SKM-1 treated with dmso at 0.1 percent for 144 hours (cell line): ENCODE measurements around the gene ARHGAP33.

Experiments
- DNase-seq: peaks from one replicate; lab custom pipeline; 2025; ENCODE audit not compliant: unreplicated experiment; lab: John Stamatoyannopoulos, UW

Gene ARHGAP33

DNA sequence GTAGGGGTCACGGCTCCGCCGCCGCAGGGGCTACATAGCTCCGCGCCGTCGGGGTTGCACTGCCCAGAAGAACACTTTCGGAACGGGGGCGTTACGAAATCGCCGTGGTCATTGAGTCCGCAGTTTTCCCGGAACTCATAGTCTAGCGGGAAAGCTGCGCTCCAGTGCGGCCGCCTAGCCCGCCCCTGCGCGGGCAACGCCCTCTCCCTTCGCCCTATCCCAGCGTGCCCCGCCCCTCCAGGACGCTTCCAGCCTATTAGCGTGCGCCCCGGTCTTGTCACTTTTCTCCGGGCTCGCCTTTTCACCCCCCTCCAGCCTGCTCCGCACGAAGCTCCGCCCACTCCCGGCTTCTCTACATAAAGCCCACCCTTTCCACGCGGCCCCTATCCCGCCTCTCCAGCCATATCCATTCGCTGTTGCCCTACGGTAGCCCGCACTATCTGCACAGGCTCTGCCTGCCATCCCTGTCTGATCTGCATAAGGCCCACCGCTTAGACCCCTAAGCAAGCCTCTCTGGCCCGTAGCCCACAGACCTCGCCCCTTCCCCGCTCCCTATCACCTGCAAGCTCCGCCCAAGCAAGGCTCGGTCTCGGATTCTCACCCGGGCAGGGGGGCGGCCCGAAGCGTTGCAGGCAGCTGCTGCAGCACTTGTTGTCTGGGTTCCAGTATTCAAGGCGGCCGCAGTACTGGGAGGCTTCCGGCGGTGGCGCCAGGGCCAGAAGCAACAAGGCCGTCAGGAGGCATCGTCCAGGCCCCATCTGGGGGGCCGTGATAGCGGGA lies 34.8 kb upstream of the ARHGAP33 start:
- peak; percentile 95 for DNase-seq

DNA sequence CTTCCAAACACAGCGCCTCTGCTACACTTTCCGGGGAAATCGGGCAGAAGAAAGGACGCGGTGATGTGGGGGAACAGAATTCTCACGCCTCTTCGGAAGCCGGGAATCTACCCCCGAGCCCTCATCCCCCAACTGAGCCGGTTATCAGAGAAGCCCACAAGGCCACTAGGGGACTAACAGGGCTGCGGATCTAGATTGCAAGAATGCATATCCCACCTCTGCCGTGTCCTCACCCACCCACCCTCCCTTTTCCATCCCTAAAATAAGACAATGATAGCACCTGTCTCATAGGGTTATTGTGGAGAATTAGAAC lies 34.2 kb upstream of the ARHGAP33 start:
- no peak for DNase-seq

DNA sequence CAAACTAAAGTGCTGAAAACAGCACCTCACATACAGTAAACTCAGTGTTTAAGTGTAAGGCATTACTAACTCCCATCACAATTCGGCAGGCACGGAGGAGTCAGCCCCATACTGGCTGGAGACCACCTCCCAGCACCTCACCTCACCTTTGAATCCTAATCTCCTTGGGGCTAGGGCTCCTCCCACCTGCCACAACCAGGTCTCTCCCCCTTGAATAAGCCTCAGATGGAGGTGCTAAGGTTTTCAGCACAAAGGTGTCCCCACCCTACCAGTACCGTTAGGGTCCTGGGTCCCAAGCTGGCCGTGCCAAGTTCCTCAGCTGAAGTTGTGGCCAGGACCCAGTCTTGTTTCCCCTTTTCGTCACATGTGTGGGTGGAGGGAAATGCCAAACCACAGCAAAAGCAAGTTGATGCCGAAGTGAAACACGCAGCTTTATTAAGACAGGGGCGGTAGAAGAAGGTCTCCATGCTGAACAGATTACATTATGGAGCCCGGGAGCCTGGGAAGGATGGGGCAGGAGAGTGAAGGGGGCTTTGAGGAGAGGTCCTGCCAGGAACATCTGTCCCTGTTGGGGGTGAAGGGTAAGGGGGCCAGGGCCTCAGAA lies 33.1 kb upstream of the ARHGAP33 start, which contains the start of gene IGFLR1:
Gene IGFLR1, minus strand, starts transcription at position 332 of the 604 bp plus-strand sequence. CDS start 1,272 bp downstream, outside the sequence.
- peak; percentile 57 for DNase-seq

DNA sequence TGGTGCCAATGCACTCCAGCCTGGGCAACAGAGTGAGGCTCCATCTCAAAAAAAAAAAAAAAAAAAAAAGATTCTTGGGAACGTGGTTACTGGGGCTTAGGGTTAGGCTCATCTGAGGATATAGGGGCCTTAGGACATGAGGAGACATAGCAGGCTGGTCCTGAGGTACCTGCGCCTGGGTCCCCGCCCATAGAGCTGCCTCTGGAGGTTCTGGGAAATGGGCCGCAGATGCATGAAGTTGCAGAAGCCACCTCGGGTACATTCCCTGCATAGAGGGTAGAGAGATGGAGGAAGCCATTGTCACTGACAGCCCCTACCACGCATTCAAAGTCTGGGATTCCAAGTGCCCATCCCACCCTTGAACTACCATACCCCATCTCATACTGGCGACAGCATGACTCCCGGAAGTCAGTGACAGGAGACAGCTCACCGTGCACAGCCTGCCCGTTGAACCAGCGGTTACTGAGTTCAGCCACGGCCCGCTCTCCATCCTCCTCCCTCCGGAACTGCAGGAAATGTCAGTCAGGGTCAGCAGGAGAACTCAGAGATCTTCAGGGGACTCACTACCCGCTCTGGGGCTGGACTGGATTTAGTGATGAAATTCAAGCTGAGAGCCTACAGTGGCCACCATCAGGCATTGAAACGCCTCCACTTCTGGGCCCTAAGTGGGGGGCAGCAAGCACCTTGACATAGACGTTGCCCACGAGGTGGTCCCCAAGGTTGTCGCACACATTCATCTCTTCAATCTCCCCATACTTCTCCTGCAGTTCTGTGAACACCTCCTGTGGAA lies 31.5 kb upstream of the ARHGAP33 start:
- DNase-seq: no peak

DNA sequence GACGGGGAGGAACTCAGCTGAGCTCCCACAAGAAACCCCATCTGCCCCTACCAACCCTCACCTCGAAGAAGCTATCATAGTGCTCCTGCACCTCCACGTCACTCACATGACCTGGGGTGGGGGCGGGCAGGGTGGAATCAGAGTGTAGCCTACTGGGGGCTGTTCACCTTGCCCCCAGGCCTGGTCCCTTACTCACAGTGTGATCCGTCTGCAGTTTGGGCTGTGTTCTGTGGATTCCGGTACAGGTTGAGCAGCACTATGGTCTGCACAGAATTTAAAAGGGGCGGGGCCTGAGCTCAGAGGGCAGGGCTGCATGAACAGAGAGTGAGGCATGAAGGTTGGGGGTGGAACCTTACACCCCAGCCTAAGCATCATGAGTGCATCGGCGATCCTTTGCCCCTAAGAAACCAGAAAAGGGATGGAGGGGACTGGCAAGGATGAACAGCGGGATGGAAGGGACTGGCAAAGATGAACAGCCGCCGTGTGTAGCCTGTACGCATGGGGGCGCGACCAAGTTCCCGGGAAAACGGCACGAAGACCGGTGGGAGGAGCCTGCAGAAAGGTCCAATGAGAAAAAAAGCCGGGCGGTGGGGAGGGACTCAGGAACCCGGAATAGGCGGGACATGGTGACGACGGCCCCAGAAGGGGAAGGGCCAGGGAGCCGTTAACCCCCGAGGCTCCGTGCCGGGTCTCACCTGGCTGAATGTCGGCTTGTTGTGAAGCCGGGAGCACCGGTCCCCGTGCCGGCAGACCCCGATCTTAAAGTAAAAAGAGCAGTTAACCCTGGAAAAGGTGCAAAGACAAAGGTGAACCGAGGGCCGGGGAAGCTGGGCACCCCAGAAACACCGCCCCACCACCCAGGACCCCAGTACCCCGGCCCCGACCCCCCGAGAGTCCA lies 30.7 kb upstream of the ARHGAP33 start:
- DNase-seq: peak; percentile 98

DNA sequence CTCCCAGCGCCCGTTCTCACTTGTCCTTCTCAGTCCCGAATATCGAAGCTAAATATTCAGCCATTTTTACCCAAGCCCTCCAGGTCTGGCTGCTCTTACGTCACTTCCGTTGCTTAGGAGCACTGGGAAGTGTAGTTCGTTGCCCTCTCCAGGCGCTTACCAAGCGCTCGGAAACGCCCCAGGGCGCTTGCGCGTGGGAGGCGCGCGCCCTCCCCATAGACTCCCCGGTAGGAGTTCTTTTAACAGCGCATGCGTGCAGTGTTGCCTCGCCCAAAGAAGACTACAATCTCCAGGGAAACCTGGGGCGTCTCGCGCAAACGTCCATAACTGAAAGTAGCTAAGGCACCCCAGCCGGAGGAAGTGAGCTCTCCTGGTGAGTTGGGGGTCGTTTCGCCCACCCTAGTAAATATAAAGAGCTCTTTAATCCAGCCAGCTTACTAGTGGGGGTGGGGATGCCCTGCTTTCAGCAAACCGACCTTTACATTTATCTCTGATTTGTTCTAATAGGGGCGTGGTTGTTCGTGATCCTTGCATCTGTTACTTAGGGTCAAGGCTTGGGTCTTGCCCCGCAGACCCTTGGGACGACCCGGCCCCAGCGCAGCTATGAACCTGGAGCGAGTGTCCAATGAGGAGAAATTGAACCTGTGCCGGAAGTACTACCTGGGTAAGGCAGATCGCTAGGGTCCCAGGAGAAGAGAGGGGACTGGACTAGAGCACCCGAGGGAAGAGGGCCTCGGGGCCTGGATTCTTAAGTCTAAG lies 29.9 kb upstream of the ARHGAP33 start, which contains the start of the genes PSENEN and U2AF1L4:
Gene PSENEN, plus strand, starts transcription at position 324 of the 759 bp plus-strand sequence. Its CDS starts 280 bp downstream, at position 604.
Gene U2AF1L4, minus strand, starts transcription at position 91 of the 759 bp plus-strand sequence. Its CDS starts 27 bp downstream, at position 64.
- DNase-seq: peak; percentile 99

DNA sequence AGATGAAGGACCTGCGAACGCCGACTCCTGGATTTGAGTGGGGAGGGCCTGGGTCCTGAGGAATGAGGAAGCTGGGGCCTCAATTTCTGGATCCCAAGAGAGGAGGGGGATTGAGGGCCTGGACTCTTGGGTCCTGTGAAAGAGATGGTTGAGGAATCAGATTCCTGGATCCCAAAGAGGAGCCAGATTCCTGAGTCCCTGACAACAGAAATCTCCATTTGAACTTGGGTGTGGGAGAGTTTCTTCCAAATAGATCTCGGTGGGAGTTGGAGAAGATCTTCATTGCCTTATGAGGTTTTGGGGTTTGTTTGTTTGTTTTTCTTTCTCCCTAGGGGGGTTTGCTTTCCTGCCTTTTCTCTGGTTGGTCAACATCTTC lies 29.3 kb upstream of the ARHGAP33 start:
- no peak for DNase-seq

DNA sequence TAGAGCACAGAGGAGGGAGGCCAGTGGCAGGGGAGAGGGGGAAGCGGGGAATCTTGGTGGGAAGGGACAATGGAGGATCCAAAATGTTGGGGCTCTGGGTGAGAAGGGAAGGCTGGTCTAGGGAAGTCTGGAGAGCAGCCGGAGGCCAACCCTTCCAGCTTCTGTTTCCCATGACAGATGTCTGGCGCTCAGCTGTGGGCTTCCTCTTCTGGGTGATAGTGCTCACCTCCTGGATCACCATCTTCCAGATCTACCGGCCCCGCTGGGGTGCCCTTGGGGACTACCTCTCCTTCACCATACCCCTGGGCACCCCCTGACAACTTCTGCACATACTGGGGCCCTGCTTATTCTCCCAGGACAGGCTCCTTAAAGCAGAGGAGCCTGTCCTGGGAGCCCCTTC lies 28.8 kb upstream of the ARHGAP33 start:
- DNase-seq: no peak

DNA sequence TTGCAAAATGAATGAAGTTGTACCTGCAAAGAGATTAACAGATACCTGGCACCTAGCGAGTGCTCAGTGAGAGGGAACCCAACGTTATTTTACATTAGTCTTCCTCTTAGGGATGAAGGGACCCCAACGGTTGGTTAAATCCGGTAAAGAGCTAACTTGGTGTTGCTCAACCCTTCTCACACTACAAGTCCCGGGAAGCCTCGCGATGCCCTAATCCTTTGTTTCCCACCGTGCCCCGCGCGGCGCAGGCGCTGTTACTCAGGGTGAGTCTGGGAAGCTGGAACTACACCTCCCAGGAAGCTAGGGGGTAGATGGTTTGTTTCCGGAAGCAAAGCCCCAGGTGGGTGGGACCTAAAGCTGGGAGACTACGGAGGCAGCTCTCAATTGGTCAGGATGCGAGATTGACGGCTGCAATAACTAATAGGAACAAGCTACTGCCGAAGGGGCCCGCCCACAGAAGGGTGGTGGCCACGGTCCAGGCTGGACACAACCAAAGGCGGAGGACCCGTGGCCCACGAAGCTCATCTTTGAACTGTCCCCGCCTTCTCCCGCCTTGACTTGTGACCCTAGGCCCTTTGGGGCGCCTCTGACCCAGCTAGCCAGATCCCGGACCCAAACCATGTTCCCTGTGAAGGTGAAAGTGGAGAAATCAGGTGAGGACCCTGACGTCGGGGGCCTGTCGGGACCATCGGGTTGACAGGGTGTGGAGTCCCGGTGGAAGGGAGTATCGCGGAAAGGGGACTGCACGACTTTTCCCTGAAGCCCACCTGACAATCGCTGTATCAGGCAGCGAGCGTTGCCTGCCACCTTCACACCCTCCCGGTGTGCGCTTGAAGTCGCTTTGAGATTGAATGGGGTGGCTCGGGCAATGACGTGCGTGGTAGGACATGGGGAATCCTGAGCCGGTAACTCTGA lies 27.0 kb upstream of the ARHGAP33 start, which contains the start of gene LIN37:
Gene LIN37, plus strand, starts transcription at position 471 of the 915 bp plus-strand sequence. Its CDS starts 149 bp downstream, at position 620.
- peak; percentile 99 for DNase-seq

DNA sequence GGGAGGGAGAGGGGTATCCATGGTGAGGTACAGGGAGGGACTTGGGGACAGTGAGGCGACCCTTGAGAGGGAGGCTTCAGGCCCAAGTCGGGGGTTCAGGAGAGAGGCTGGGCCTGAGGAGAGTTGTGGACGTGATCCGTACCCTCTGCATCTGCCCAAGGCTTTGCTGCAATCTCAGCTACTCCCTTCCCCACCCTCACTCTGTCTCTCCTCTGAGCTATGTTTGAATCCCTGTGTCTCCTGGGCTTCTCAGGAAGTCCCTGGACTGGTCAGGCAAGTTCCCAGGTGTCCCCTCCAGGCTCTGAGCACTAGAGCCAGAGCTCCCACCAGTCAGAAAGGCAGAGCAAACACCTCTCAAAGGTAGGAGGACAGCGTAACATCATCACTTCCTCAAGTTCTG lies 25.2 kb upstream of the ARHGAP33 start:
- DNase-seq: no peak

DNA sequence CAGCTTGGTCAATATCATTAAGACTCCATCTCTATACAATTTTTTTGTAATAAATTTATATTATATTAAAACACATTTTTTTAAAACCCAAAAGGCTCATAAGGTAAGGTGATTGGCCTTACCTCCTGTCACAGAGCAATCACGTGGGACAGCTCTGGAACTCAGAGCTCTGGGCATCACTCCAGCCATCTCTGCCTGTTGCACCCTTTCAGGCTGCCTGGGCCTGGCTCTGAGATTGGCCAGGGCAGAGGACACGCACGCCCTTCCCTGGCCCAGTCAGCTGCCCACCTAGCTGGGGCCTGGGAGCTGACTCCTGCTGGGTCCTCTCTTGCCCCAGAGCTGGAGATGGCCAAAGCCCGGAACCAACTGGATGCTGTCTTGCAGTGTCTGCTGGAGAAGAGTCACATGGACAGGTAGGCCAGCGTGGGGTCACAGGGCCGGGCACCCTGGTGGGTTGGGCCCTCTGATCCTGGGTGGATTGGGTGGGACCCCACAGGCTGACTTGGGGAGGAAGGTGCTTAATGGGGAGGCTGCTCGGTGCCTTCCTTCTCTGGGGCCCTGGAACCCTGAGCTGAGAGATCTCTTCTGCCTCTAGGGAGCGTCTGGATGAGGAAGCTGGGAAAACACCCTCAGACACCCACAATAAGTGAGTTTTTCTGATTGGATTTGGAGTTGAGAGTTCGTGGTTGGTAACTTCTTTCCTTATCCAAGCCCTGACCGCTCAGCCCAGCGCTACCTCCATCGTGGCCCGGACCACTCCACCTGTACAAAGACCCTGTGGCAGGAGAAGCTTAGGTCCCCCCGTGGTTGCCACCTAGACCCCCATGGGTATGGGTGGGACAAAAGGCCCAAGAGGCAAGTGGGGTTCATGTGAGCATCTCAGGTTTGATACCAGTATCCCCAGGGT lies 23.3 kb upstream of the ARHGAP33 start:
- no peak for DNase-seq

DNA sequence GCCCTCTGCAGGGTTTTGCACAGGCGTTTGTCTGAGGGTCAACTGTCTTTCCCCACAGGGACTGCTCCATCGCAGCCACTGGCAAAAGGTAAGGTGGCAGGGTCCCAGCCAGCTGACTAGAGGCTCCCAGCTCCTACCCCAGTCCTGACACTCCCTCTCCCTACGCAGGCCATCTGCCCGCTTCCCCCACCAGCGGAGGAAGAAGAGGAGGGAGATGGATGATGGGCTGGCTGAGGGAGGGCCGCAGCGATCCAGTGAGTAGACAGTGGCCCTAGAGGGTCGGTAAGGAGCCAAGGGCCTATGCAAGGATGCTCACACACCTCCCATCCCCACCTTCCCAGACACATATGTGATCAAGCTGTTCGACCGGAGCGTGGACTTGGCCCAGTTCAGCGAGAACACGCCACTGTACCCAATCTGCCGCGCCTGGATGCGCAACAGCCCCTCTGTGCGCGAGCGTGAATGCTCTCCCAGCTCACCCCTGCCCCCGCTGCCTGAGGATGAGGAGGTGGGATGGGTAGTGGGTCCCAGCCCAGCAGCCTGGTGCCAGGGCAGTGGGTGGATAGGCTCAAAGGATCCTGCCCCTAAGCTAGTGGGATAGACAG lies 22.5 kb upstream of the ARHGAP33 start:
- no peak for DNase-seq

DNA sequence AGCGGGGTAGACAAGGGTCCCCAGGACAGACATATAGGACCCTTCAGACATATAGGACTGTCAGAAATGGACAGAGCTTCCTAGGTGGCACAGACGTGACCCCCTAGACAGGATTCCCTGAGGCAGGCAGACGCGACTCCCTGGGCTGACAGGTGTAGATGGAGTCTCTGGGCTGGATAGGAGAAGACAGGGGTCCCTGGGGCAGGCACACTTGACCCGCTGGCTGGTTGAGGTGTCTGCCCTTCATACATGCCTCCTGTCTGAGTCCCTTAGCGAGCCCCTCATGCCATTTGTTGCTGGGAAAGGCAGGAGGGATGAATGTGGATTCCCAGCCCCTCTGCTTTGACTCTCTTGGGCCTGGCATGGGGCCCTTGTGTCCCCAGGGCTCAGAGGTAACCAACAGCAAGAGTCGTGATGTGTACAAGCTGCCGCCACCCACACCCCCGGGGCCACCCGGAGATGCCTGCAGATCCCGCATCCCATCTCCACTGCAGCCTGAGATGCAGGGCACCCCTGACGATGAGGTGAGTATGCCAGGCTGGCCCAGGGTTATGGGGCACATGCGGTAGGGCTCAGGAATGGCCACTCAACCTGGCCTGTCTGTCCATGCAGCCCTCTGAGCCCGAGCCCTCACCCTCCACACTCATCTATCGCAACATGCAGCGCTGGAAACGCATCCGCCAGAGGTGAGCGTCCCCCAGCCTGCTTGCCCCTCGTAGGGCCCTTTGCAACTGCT lies 21.6 kb upstream of the ARHGAP33 start:
- DNase-seq: no peak

DNA sequence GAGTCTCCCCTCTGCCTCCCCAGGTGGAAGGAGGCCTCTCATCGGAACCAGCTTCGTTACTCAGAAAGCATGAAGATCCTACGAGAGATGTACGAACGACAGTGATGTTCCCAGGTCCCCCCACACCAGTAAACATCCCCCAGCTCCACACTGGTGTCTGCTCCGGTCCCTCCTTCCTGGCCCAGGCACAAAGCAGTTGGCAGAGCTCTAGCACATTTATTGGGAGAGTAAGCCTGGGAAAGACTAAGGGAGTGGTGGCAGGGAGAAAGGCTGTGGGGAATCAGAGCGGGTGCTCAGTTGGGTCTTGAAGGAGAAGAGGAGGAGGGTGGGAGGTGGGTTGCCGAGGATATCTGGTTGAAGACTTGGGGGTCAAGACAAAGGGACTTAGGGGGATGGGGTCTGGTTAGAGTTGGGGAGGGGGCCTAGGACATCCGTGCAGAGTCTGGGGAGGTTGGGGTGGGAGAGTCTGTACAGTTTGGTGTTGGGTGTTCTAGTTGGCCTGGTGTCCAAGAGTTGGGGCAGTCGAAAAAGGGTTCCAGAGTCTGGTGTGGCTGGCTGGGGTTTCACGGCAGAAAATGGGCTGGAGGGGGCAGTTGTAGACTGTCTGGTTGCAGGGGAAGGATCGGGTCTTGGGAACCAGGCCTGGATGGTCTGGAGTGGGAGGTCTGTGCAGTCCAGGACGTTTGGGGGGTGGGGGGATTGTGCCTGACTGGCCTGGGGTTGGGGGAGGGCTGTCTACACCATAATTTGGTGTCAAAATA lies 20.8 kb upstream of the ARHGAP33 start:
- no peak for DNase-seq

DNA sequence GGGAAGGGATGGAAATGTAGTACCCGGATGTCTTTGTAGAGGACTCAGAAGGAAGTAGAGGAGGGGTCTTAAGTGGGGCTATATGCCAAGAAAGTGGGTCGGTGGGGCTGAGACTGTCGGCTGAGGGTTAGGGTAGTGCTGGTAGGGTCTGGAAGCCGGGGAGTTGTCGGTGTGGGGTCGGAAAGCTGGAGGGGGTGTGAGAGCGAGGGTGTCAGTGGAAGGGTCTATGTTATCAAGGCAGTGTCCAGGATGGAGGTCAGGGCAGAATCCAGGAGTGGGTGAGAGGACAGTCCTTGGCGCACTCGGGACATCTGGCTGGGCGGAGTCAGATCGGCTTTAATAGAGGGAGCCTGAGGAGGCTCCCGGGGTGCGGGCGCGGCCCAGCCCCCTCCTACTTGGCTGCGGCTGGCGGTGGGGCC lies 20.2 kb upstream of the ARHGAP33 start:
- DNase-seq: no peak
